ENCODE results near the gene KEAP1.
"Not testable (repeated sequence)": the region's sequence is repeated elsewhere in the genome, so short reads cannot be mapped to it uniquely, and the experiment has no call there.

KEAP1 gene

GRCh38 chr19:10533646-10534386 is 30.7 kb upstream of the KEAP1 start:
- no peak overlapping the region for H3K9ac ChIP-seq (ENCODE audit: low read length)
- no peak overlapping the region for H2AK5ac ChIP-seq (ENCODE audit: low read length, severe bottlenecking)
- H3K14ac ChIP-seq (ENCODE audit: low read length in 2 of 2), result no peak overlapping the region
- no peak overlapping the region for H3K23ac ChIP-seq (ENCODE audit: low read length in 2 of 2)
- H2BK15ac ChIP-seq (ENCODE audit: low read depth, poor library complexity, severe bottlenecking), result no peak overlapping the region
- no peak overlapping the region for H3K4me2 ChIP-seq (ENCODE audit: low read length, poor library complexity, severe bottlenecking)
- no peak overlapping the region for H2BK120ac ChIP-seq (ENCODE audit: low read depth, low read length)
- no peak overlapping the region for H2AFZ ChIP-seq (ENCODE audit: low read depth, low read length)
- no peaks in the 10 kb centered on the region for H3K79me1 ChIP-seq (replicated peaks; ENCODE audit: low read length, poor library complexity, severe bottlenecking)
- no peak overlapping the region for H2BK5ac ChIP-seq (ENCODE audit: low read depth, low read length, poor library complexity, severe bottlenecking)
- peaks cover 7 to 25% of the 10 kb centered on the region in 2 experiments for H3K27me3 ChIP-seq (ENCODE audit: control insufficient read depth in 1 of 2, insufficient read depth in 1 of 2, low read length in 2 of 2)
- H3K18ac ChIP-seq (ENCODE audit: low read depth in 1 of 2, low read length in 2 of 2), result no peak overlapping the region
- no peaks in the 10 kb centered on the region for H3K4me1 ChIP-seq (ENCODE audit: control insufficient read depth, insufficient read depth, low read depth, low read length)
- H3K4ac ChIP-seq (ENCODE audit: low read depth in 1 of 2, low read length in 2 of 2), result no peak overlapping the region
- H3K27ac ChIP-seq (ENCODE audit: low read length, poor library complexity, severe bottlenecking), result no peak overlapping the region
- DNase-seq, result peak; percentile 98
- no peaks in the 10 kb centered on the region for H3K9me3 ChIP-seq (ENCODE audit: control insufficient read depth, low read length)
- H4K91ac ChIP-seq (ENCODE audit: low read length), result no peak overlapping the region
- H3K36me3 ChIP-seq (ENCODE audit: control insufficient read depth in 1 of 2, insufficient read depth in 2 of 2, low read depth in 1 of 2, low read length in 2 of 2), result no peaks in the 10 kb centered on the region
- H3K4me3 ChIP-seq (ENCODE audit: insufficient read depth in 1 of 2, low read depth in 1 of 2, low read length in 2 of 2), result no peak overlapping the region
- no peak overlapping the region for H2BK12ac ChIP-seq (ENCODE audit: low read length in 2 of 2)
- WGBS, result 62% methylated on average over 9 of the region's 10 CpGs
- no peak overlapping the region for H4K8ac ChIP-seq (ENCODE audit: low read length)

DNA sequence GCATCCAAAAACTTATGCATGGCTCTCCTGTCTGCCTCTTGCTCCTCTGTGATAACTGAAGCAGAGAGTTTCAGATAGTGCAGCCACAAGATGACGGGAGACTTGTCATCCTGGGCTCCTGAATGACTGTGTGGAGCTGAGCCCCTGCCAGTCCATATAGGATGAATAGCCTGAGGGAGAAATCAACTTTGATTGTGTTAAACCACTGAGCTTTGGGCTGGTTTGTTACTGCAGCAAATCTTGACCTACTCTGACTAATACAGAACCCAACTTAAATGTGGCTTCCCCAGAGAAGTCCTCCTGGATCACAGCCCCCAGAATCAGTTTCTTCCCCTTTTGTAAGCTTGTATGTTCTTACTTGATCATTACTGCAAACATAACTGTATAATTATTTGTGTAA is 29.3 kb upstream of the KEAP1 start:
- Histone ChIP-seq H3K4me2 (ENCODE audit: low read length, poor library complexity, severe bottlenecking) (no peak overlapping the region), H3K36me3 (ENCODE audit: control insufficient read depth in 1 of 2, insufficient read depth in 2 of 2, low read depth in 1 of 2, low read length in 2 of 2) (no peaks in the 10 kb centered on the region), H2BK120ac (ENCODE audit: low read depth, low read length) (no peak overlapping the region), H3K9ac (ENCODE audit: low read length) (no peak overlapping the region), H3K23ac (ENCODE audit: low read length in 2 of 2) (no peak overlapping the region), H3K27ac (ENCODE audit: low read length, poor library complexity, severe bottlenecking) (no peak overlapping the region), H4K91ac (ENCODE audit: low read length) (no peak overlapping the region), H3K4me1 (ENCODE audit: control insufficient read depth, insufficient read depth, low read depth, low read length) (no peaks in the 10 kb centered on the region), H2BK12ac (ENCODE audit: low read length in 2 of 2) (no peak overlapping the region), H3K79me1 (replicated peaks; ENCODE audit: low read length, poor library complexity, severe bottlenecking) (no peaks in the 10 kb centered on the region), H3K9me3 (ENCODE audit: control insufficient read depth, low read length) (no peaks in the 10 kb centered on the region), H4K8ac (ENCODE audit: low read length) (no peak overlapping the region), H2AK5ac (ENCODE audit: low read length, severe bottlenecking) (no peak overlapping the region), H2AFZ (ENCODE audit: low read depth, low read length) (no peak overlapping the region), H3K4ac (ENCODE audit: low read depth in 1 of 2, low read length in 2 of 2) (no peak overlapping the region), H3K27me3 (ENCODE audit: control insufficient read depth in 1 of 2, insufficient read depth in 1 of 2, low read length in 2 of 2) (peaks cover 0 to 13% of the 10 kb centered on the region in 2 experiments), H2BK15ac (ENCODE audit: low read depth, poor library complexity, severe bottlenecking) (no peak overlapping the region), H3K18ac (ENCODE audit: low read depth in 1 of 2, low read length in 2 of 2) (no peak overlapping the region), H2BK5ac (ENCODE audit: low read depth, low read length, poor library complexity, severe bottlenecking) (no peak overlapping the region), H3K4me3 (ENCODE audit: insufficient read depth in 1 of 2, low read depth in 1 of 2, low read length in 2 of 2) (no peak overlapping the region), H3K14ac (ENCODE audit: low read length in 2 of 2) (no peak overlapping the region)
- no peak for DNase-seq
- WGBS, result 80% methylated on average over 1 of the region's 1 CpG

DNA sequence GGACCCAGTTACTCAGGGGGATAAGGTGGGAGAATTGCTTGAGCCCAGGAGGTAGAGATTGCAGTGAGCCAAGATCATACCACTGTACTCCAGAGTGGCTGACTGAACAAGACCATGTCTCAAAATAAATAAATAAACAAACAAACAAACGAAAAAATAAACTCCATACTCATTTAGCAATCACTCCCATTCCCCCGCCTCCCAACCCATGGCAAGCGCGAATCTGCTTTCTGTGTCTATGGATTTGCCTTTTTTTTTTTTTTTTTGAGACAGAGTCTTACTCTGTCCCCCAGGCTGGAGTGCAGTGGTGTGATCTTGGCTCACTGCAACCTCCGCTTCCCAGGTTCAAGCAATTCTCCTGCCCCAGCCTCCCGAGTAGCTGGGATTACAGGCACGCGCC is 23.7 kb upstream of the KEAP1 start:
- H3K36me3 ChIP-seq (ENCODE audit: control insufficient read depth in 1 of 2, insufficient read depth in 2 of 2, low read depth in 1 of 2, low read length in 2 of 2); H2AK5ac ChIP-seq (ENCODE audit: low read length, severe bottlenecking); H2BK120ac ChIP-seq (ENCODE audit: low read depth, low read length); H4K8ac ChIP-seq (ENCODE audit: low read length); H3K27ac ChIP-seq (ENCODE audit: low read length, poor library complexity, severe bottlenecking); H3K4me3 ChIP-seq (ENCODE audit: insufficient read depth in 1 of 2, low read depth in 1 of 2, low read length in 2 of 2); H3K9ac ChIP-seq (ENCODE audit: low read length); H3K9me3 ChIP-seq (ENCODE audit: control insufficient read depth, low read length); H4K91ac ChIP-seq (ENCODE audit: low read length); H3K23ac ChIP-seq (ENCODE audit: low read length in 2 of 2); H2BK5ac ChIP-seq (ENCODE audit: low read depth, low read length, poor library complexity, severe bottlenecking); H2BK15ac ChIP-seq (ENCODE audit: low read depth, poor library complexity, severe bottlenecking); H3K14ac ChIP-seq (ENCODE audit: low read length in 2 of 2); H3K4ac ChIP-seq (ENCODE audit: low read depth in 1 of 2, low read length in 2 of 2); H3K4me2 ChIP-seq (ENCODE audit: low read length, poor library complexity, severe bottlenecking); H2BK12ac ChIP-seq (ENCODE audit: low read length in 2 of 2); H3K79me1 ChIP-seq (replicated peaks; ENCODE audit: low read length, poor library complexity, severe bottlenecking); H2AFZ ChIP-seq (ENCODE audit: low read depth, low read length); H3K4me1 ChIP-seq (ENCODE audit: control insufficient read depth, insufficient read depth, low read depth, low read length); H3K18ac ChIP-seq (ENCODE audit: low read depth in 1 of 2, low read length in 2 of 2); DNase-seq: not testable (repeated sequence)
- H3K27me3 ChIP-seq (ENCODE audit: control insufficient read depth in 1 of 2, insufficient read depth in 1 of 2, low read length in 2 of 2), result peaks cover 10 to 14% of the 10 kb centered on the region in 2 experiments
- WGBS, result 89% methylated on average over 7 of the region's 8 CpGs

DNA sequence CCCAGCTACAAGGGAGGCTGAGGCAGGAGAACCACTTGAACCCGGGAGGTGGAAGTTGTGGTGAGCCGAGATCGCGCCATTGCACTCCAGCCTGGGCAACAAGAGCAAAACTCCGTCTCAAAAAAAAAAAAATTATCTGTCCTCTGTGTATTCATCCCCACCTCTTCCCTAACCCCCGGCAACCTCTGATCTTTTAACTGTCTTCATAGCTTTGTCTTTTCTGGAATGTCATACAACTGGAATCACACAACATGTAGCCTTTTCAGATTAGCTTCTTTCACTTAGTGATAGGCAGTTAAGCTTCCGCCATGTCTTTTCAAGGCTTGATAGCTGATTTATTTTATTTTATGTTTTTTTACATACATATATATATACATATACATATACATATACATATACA is 22.5 kb upstream of the KEAP1 start:
- WGBS, result 96% methylated on average over 6 of the region's 7 CpGs
- no peak overlapping the region for H3K4me2 ChIP-seq (ENCODE audit: low read length, poor library complexity, severe bottlenecking)

More for the DNA sequence above, 22.5 kb upstream of the KEAP1 start:
- Histone ChIP-seq H3K4me3 (ENCODE audit: insufficient read depth in 1 of 2, low read depth in 1 of 2, low read length in 2 of 2) (no peak overlapping the region), H2BK5ac (ENCODE audit: low read depth, low read length, poor library complexity, severe bottlenecking) (no peak overlapping the region), H3K4me1 (ENCODE audit: control insufficient read depth, insufficient read depth, low read depth, low read length) (peaks cover 2% of the 10 kb centered on the region), H2AFZ (ENCODE audit: low read depth, low read length) (no peak overlapping the region), H3K14ac (ENCODE audit: low read length in 2 of 2) (no peak overlapping the region), H2BK120ac (ENCODE audit: low read depth, low read length) (no peak overlapping the region), H3K4ac (ENCODE audit: low read depth in 1 of 2, low read length in 2 of 2) (no peak overlapping the region), H3K27me3 (ENCODE audit: control insufficient read depth in 1 of 2, insufficient read depth in 1 of 2, low read length in 2 of 2) (peaks cover 10 to 19% of the 10 kb centered on the region in 2 experiments), H3K9me3 (ENCODE audit: control insufficient read depth, low read length) (no peaks in the 10 kb centered on the region), H3K23ac (ENCODE audit: low read length in 2 of 2) (no peak overlapping the region), H2BK12ac (ENCODE audit: low read length in 2 of 2) (no peak overlapping the region), H2AK5ac (ENCODE audit: low read length, severe bottlenecking) (no peak overlapping the region), H3K18ac (ENCODE audit: low read depth in 1 of 2, low read length in 2 of 2) (no peak overlapping the region), H3K36me3 (ENCODE audit: control insufficient read depth in 1 of 2, insufficient read depth in 2 of 2, low read depth in 1 of 2, low read length in 2 of 2) (no peaks in the 10 kb centered on the region), H3K9ac (ENCODE audit: low read length) (no peak overlapping the region), H3K27ac (ENCODE audit: low read length, poor library complexity, severe bottlenecking) (no peak overlapping the region), H2BK15ac (ENCODE audit: low read depth, poor library complexity, severe bottlenecking) (no peak overlapping the region), H4K91ac (ENCODE audit: low read length) (no peak overlapping the region), H3K79me1 (replicated peaks; ENCODE audit: low read length, poor library complexity, severe bottlenecking) (no peaks in the 10 kb centered on the region), H4K8ac (ENCODE audit: low read length) (no peak overlapping the region)
- DNase-seq, result no peak
